SKM-1 treated with dmso at 0.1 percent for 144 hours (cell line): ENCODE results near the gene MAP3K2.
"Not testable (repeated sequence)": the region's sequence is repeated elsewhere in the genome, so short reads cannot be mapped to it uniquely, and the experiment has no call there.

Source experiments
- DNase-seq: peaks from one replicate; lab custom pipeline; 2025; ENCODE audit not compliant: unreplicated experiment; lab: John Stamatoyannopoulos, UW

The MAP3K2 gene

GRCh38 chr2:127421871-127422558 lies 34.2 kb upstream of the MAP3K2 start:
- no peak for DNase-seq

GRCh38 chr2:127421116-127421800 lies 33.5 kb upstream of the MAP3K2 start:
- DNase-seq: no peak

GRCh38 chr2:127420039-127420864 lies 32.5 kb upstream of the MAP3K2 start:
- no peak for DNase-seq

- DNase-seq: no peak
Observed at GRCh38 chr2:127419448-127420038, 31.8 kb upstream of the MAP3K2 start.

GRCh38 chr2:127419112-127419430 lies 31.3 kb upstream of the MAP3K2 start:
- DNase-seq: no peak

GRCh38 chr2:127418300-127419111 lies 30.7 kb upstream of the MAP3K2 start, which contains the start of gene PROC:
PROC (plus strand) TSS chr2:127418427; CDS start chr2:127419943, 1,516 bp downstream.
- DNase-seq: no peak

GRCh38 chr2:127417406-127417805 lies 29.6 kb upstream of the MAP3K2 start:
- no peak for DNase-seq

- peak; percentile 24 for DNase-seq
Observed at GRCh38 chr2:127416506-127417001, 28.8 kb upstream of the MAP3K2 start.

GRCh38 chr2:127415593-127416505 lies 28.1 kb upstream of the MAP3K2 start:
- no peak for DNase-seq

- no peak for DNase-seq
Observed at GRCh38 chr2:127414638-127415592, 27.1 kb upstream of the MAP3K2 start.

GRCh38 chr2:127413782-127414637 lies 26.2 kb upstream of the MAP3K2 start:
- DNase-seq: no peak

GRCh38 chr2:127413200-127413599 lies 25.4 kb upstream of the MAP3K2 start:
- DNase-seq: no peak

GRCh38 chr2:127411653-127412369 lies 24.0 kb upstream of the MAP3K2 start:
- peak; percentile 91 for DNase-seq

GRCh38 chr2:127410871-127411652 lies 23.3 kb upstream of the MAP3K2 start:
- no peak for DNase-seq

GRCh38 chr2:127409716-127410115 lies 21.9 kb upstream of the MAP3K2 start:
- not testable (repeated sequence) for DNase-seq

- no peak for DNase-seq
Observed at GRCh38 chr2:127408807-127409099, 21.0 kb upstream of the MAP3K2 start.
